NCI-H1930 (cell line): ENCODE measurements around the gene BCL10.

ENCODE experiments used
- DNase-seq, 2 experiments: peaks; one replicate each; lab custom pipeline; 2025; lab: John Stamatoyannopoulos, UW

The BCL10 gene

GRCh38 chr1:85220756-85221201 is 55.7 kb downstream of the BCL10 start:
- DNase-seq = no peak

- DNase-seq = no peak
Observed at GRCh38 chr1:85219853-85220610, 56.4 kb downstream of the BCL10 start.

- DNase-seq = no peak
Observed at GRCh38 chr1:85216697-85217096, 59.7 kb downstream of the BCL10 start.
